NCI-H526 (cell line): Measurements from ENCODE around the gene AGRN.
"Not testable (repeated sequence)": the region's sequence is repeated elsewhere in the genome, so short reads cannot be mapped to it uniquely, and the experiment has no call there.

Source experiments
- DNase-seq, 2 experiments: peaks; one replicate each; lab custom pipeline; 2025; lab: John Stamatoyannopoulos, UW

The AGRN gene

GRCh38 chr1:1067284-1067859 lies 47.5 kb downstream of the AGRN start:
- peak in 1 of 2 experiments; percentile 89 for DNase-seq

GRCh38 chr1:1067860-1068516 lies 48.1 kb downstream of the AGRN start:
- DNase-seq: peak; percentile 67 to 91

- peak; percentile 77 to 92 for DNase-seq
Observed at GRCh38 chr1:1068517-1069055, 48.7 kb downstream of the AGRN start.

DNA sequence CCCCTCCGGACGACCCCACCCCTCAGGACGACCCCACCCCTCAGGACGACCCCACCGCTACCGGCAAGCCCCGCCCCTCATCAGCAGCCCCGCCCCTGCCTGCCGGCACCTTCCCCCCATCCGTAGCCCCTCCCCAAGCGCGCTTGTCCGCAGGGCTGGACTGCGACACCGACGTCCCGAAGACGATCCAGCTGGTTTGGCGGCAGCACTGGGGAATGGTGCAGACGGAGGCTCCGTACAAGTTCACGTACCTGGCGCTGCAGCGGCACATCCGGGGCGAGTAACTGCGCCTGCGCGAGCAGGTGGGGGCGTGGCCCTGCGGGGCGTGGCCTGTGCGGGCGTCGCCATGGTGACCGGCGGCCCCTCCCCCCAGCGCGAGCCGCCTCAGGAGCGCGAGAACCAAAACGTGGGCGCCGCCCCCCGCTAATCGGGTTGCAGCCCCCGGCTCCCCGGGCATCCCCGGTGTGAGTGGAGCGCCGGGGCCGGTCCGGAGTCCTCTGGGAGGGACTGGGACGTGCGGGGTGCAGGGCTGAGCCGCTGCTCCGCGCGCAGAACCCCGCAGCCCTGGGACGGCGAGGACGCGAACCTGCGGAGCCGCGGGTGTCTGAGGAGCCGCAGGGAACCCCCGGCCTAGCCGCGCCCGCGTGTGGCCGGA lies 49.3 kb downstream of the AGRN start:
- DNase-seq: peak; percentile 87 to 94

DNA sequence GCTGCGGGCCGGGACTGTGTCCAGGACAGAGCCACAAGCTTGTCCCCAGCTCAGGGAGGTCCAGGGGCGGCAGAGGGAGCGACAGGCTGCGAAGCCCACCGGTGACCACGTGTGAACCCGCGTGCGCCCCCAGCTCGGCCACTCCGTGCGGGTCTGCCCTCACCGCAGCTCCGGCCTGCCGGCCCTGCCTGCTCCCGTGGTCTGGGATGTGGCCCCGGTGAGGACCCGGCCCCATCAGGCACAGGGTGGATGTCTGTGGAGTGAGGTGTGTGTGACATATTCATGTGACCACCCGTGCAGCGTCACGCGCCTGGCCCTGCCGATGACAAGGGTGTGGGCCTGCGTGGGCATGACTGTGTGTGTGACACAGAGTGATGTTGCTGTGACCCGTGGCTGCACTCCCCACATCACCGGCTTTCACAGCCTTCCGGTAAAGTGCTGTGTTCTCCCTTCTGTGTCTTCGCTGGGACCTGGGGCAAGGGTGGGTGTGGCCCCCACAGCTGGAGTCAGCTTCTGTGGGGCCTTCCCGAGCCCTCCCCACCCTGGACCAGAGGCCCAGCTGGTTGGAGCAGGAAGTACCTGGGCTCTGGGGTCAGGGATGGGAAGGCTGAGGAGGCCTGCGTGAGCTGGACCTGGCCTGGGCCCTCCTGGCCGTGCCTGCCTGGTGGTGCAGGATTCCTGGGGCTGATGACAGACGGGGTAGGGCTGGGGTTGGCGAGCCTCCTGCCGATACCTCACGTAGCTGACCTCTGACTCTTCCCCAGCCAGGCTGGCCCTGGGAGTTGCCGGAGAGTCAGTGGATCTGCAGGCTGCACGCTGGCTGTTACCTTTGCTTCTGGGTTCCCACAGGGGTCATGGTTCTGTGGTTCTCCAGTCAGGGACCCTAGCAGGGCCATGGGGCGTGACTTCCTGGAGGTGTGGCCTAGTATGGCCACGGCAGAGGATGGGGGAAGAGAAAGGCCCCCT lies 50.1 kb downstream of the AGRN start:
- DNase-seq: no peak

DNA sequence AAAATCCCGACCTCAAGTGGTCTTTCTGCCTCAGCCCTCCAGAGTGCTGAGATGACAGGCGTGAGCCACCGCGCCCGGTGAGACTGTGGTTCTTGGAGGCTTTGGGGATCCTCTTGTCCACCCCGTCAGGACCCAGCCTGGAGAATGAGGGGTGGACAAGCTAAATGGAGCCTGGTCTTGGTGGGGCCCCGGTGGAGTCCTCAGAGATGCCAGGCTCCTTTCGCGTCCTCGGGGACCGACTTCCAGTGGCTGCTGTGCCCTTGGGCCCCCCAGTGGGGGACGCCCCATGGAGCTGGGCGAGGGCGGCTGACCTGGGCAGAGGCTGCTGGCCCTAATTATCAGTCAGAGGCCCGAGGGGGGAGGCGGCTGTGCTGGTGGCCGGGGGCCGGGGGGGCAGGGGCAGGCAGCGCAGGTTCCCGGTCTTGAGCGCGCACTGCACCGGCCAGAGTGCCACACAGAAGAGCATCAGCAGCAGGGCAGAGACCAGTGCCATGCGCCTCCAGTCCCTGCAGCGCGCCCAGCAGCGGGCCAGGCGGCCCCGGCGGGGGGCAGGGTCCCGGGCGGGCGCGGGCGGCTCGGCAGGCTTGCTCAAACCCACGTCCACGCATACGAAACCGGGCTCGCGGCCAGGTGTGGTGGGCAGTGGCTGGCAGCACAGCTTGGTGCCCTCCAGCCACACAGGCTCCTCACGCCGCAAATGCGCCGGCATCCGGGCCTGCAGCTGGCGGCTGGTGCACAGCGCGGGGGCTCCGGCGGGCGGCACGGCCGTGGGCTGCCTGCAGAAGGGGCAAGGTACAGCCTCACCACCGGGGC lies 51.8 kb downstream of the AGRN start:
- no peak for DNase-seq

DNA sequence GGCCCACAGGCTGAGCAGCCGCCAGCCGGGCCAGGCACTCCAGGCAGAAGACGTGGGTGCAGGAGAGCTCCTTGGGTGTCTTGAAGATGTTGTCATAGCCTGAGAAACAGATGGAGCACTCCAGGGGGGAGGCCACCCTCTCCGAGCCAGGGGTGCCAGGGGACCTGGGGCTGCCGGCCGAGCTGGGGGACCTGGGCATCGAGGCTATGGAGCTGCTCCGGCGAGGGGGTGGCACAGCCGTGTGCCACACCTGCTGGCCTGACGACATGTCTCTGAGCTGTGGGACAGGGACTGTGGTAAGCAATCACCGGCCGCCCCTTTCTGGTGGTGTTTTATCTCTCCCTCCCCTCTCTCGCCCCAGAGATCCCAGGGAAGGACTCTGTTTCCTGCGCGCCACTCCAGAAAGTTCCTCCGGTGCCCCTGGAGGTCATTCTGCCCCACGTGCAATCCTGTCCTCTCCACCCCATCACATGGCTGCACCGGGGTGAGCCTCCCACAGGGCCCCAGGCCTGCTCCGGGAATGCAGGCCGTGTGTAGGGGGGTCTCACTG lies 52.5 kb downstream of the AGRN start:
- no peak for DNase-seq

GRCh38 chr1:1072849-1073742 lies 53.2 kb downstream of the AGRN start:
- no peak for DNase-seq

DNA sequence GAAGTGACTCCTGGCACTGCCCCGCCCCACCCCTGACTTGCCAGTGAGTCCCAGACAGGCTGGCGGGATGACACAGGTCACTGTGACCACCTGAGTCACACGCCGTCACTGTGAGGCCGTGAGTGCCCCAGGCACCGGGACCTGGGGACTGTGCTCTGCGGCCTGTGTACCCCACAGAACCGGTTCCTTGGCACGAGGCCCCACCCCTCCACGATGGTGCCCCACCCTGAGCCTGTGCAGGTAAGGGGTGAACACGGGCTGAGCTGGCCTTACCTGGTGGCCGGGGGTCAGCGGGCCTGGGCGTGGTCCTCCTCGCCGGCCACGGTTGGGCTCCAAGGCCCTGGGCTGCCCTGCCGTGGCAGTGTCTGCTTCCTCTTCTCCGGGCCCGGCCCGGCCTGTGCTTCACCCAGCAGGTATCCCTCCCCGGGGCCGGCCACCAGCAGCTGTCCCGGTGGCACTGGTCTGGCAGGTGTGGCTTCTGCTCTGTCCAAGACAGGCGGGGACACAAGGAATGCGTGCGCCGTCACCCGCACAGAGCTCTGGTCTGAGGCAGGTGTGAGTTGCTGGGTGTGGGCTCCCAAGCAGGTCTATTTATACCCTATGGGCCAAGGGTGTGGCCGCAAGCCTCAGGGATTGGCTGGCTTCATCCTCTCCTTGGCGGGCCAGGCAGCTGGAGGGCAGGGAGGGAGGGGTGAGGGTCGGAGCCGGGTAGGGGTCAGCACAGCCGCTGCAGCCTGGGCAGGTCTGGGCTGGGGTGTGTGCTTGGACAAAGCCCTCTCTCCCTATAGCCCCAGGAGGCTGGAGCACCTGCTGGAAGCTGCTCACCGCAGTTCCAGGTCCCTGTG lies 54.0 kb downstream of the AGRN start, which contains the start of gene RNF223:
Gene RNF223, minus strand, starts transcription at position 564 of the 845 bp plus-strand sequence. CDS start 1,740 bp downstream, outside the sequence.
- DNase-seq: peak; percentile 45 to 88

GRCh38 chr1:1074631-1075147 lies 54.8 kb downstream of the AGRN start:
- DNase-seq: no peak

DNA sequence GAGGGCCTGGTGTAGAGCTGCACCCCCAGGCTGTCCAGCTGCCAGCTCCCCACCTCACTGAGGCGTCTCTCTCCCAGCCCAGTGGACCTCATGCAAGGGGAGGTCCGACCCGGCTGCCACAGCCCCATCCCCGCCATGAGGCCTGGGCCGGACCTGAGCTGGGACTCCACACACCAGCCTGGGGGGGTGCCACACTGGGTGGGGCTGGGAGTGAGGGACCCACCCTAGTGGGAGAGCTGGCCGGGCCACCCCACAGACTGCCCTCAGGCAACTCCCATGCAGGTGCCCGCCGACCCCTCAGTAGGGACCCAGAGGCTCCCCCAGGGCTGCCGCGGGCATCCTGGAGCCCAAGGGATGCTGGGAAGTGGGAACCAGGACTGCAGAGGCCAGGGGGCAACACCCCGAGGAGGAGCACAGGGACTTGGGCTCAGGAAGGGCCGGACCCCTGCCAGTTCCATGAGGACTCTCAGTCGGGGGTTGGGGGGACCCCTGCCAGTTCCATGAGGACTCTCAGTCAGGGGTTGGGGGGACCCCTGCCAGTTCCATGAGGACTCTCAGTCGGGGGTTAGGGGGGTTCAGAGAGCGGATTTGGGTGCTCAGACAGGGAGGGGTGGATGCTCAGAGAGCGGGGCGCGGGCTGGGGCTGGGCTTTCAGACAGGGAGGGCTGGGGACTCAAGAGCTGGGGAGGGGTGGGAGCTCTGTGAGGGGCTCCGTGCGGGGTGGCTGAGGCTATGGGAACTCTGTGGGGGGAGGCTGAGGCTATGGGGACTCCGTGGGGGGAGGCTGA lies 55.4 kb downstream of the AGRN start:
- no peak for DNase-seq

GRCh38 chr1:1077396-1077795 lies 57.5 kb downstream of the AGRN start:
- DNase-seq: not testable (repeated sequence)

DNA sequence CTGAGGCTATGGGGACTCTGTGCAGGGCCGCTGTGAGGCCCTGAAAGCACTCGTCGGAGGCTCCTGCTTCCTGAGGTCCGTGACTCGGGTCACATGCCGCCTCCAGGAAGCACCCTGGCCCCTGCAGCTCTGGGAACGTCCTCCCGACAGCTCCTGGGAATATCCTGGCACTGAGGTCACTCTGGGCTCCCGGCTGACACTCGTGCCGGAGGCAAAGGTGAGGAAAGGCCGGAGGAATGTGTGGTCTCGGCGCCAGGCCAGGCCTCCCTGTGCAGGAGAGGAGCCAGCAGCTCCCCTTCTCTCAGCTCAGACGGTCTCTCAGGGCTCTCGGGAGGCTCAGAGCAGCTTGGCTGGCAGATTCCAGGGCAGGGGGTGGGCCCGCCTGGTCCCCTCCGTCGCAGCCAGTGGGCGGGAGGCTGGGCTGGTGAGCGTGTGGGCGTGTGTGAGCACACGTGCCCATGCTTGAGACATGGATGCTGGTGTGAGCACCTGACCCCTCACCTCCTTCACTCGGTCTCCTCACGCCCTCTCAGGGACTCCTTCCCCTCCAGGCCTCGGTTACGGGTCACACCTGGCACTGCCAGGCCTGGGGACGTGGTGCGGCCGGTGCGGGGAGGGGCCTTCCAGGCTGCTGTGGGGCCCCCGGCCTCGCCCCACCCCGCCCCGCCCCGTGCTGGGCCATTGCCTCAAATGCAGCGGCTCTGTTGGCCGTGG lies 59.6 kb downstream of the AGRN start:
- DNase-seq: peak; percentile 83 to 93

DNA sequence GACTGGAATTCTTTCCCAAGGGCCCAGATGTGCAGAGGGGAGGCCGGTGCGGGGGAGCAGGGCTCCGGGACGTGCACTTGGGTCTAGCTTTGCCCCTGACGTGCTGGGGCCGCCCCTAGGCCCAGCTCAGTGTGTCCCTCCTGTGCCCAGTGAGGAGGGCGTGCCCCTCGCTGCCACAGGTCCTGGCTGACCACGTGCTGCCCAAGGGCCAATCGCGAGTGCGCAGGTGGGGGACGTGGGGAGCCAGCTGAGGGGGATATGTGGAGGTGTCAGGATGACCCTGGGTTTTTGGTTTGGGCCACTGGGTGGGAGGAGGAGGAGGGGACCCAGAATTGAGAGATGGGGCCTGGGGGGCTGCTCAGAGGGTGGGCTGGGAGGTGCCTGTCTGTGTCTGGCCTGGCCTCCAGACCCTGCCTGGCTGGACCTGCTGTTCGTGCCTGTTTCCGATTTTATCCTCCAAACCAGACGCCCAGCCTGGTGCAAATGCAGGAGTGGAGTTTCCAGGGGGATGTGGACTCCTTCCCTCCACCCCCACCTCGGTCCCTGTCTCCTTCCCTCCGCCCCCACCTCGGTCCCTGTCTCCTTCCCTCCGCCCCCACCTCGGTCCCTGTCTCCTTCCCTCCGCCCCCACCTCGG lies 60.3 kb downstream of the AGRN start:
- peak; percentile 79 to 87 for DNase-seq

GRCh38 chr1:1080951-1081310 lies 61.0 kb downstream of the AGRN start:
- no peak for DNase-seq
